ENCODE measurements around the gene ARSG. TPM values are rescaled to one million over a fixed set of nuclear protein-coding genes. Genes with fewer than 3 reads are reported as not detected.
"Not testable (repeated sequence)": the region's sequence is repeated elsewhere in the genome, so short reads cannot be mapped to it uniquely, and the experiment has no call there.

Gene ARSG
- total and polyA plus RNA-seq, 4 donors, result 0.88 to 7.1 (median 4.6) TPM

DNA sequence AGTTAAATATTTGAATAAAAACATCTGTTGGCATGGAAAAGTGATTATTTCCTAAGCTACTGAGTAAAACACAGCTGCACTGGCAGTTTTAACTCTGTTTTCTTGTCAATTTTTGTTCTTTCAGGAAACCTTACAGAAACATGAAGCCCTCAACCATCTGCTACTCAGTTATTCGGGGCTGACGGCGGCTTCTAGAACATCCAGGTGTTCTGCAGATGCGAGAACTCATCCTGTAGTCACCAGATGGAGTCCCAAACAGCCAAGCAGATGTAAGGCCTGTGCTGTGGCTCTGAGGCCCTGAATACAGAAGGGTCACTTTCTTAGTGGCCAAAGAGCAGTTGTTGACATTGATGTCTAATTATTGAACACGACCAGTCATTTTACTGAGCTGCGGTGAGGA, 15.5 kb downstream of the ARSG start:
- Histone ChIP-seq H3K4me3 (ENCODE audit: low read length in 2 of 2) (no peak overlapping the region), H3K36me3 (ENCODE audit: control insufficient read depth in 1 of 2, insufficient read depth in 2 of 2, low read length in 1 of 2) (no peaks in the 10 kb centered on the region), H3K9me3 (ENCODE audit: control insufficient read depth, low read length) (no peaks in the 10 kb centered on the region), H3K27me3 (ENCODE audit: control insufficient read depth in 1 of 2, insufficient read depth in 2 of 2, low read length in 1 of 2) (no peaks in the 10 kb centered on the region), H3K27ac (ENCODE audit: low read depth in 1 of 2, low read length in 2 of 2) (no peak overlapping the region), H3K4me1 (ENCODE audit: control insufficient read depth in 1 of 2, insufficient read depth in 2 of 2, low read length in 2 of 2) (no peaks in the 10 kb centered on the region)
- WGBS, 2 donors, result 77 to 85% methylated on average over 6 of the region's 6 CpGs
- intact Hi-C loops (cut with DNase I), result no loop called here
- DNase-seq (no peak), ATAC-seq (ENCODE audit: low FRiP score) (no peak)

DNA sequence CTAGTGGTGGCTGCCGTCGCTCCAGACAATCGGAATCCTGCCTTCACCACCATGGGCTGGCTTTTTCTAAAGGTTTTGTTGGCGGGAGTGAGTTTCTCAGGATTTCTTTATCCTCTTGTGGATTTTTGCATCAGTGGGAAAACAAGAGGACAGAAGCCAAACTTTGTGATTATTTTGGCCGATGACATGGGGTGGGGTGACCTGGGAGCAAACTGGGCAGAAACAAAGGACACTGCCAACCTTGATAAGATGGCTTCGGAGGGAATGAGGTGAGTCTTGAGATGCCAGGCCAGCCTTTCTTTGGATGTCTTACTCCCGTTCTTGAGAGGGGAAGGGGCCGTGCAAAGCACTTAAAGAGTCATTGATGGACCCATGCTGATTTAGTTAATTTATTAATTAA, 16.1 kb downstream of the ARSG start:
- Histone ChIP-seq H3K36me3 (ENCODE audit: control insufficient read depth in 1 of 2, insufficient read depth in 2 of 2, low read length in 1 of 2) (no peaks in the 10 kb centered on the region), H3K27me3 (ENCODE audit: control insufficient read depth in 1 of 2, insufficient read depth in 2 of 2, low read length in 1 of 2) (no peaks in the 10 kb centered on the region), H3K4me1 (ENCODE audit: control insufficient read depth in 1 of 2, insufficient read depth in 2 of 2, low read length in 2 of 2) (no peaks in the 10 kb centered on the region), H3K4me3 (ENCODE audit: low read length in 2 of 2) (no peak overlapping the region), H3K27ac (ENCODE audit: low read depth in 1 of 2, low read length in 2 of 2) (no peak overlapping the region), H3K9me3 (ENCODE audit: control insufficient read depth, low read length) (no peaks in the 10 kb centered on the region)
- WGBS, 2 donors, result 87% methylated on average over 8 of the region's 8 CpGs
- intact Hi-C loops (cut with DNase I), result no loop called here
- DNase-seq (no peak), ATAC-seq (ENCODE audit: low FRiP score) (no peak)

DNA sequence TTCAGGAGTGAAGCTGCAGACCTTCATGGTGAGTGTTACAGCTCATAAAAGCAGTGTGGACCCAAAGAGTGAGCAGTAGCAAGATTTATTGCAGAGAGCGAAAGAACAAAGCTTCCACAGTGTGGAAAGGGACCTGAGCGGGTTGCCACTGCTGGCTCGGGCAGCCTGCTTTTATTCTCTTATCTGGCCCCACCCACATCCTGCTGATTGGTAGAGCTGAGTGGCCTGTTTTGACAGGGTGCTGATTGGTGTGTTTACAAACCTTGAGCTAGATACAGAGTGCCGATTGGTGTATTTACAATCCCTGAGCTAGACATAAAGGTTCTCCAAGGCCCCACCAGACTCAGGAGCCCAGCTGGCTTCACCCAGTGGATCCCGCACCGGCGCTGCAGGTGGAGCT, 17.2 kb downstream of the ARSG start:
- ATAC-seq (ENCODE audit: low FRiP score); H3K36me3 ChIP-seq (ENCODE audit: control insufficient read depth in 1 of 2, insufficient read depth in 2 of 2, low read length in 1 of 2); H3K4me1 ChIP-seq (ENCODE audit: control insufficient read depth in 1 of 2, insufficient read depth in 2 of 2, low read length in 2 of 2); H3K9me3 ChIP-seq (ENCODE audit: control insufficient read depth, low read length); H3K27me3 ChIP-seq (ENCODE audit: control insufficient read depth in 1 of 2, insufficient read depth in 2 of 2, low read length in 1 of 2); DNase-seq; H3K27ac ChIP-seq (ENCODE audit: low read depth in 1 of 2, low read length in 2 of 2); H3K4me3 ChIP-seq (ENCODE audit: low read length in 2 of 2); intact Hi-C loops (cut with DNase I): not testable (repeated sequence)
- WGBS, 2 donors, result 87 to 97% methylated on average over 6 to 7 of the region's 7 CpGs

DNA sequence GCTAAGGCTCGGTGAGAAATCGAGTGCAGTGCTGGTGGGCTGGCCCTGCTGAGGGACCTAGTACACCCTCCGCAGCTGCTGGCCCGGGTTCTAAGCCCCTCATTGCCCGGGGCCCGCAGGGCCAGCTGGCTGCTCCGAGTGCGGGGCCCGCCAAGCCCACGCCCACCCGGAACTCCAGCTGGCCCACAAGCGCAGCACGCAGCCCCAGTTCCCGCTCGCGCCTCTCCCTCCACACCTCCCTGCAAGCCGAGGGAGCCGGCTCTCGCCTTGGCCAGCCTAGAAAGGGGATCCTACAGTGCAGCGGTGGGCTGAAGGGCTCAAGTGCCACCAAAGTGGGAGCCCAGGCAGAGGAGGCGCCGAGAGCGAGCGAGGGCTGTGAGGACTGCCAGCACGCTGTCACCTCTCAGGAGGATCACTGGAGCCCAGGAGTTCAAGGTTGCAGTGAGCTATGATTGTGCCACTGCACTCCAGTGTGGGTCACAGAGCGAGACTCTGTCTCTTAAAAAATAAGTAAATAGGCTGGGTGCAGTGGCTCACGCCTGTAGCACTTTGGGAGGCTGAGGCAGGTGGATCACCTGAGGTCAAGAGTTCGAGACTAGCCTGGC, 17.9 kb downstream of the ARSG start:
- 93 to 95% methylated on average over 16 to 28 of the region's 28 CpGs for WGBS, 2 donors
- H3K27me3 ChIP-seq (ENCODE audit: control insufficient read depth in 1 of 2, insufficient read depth in 2 of 2, low read length in 1 of 2); DNase-seq; H3K4me1 ChIP-seq (ENCODE audit: control insufficient read depth in 1 of 2, insufficient read depth in 2 of 2, low read length in 2 of 2); H3K36me3 ChIP-seq (ENCODE audit: control insufficient read depth in 1 of 2, insufficient read depth in 2 of 2, low read length in 1 of 2); H3K27ac ChIP-seq (ENCODE audit: low read depth in 1 of 2, low read length in 2 of 2); ATAC-seq (ENCODE audit: low FRiP score); H3K4me3 ChIP-seq (ENCODE audit: low read length in 2 of 2); H3K9me3 ChIP-seq (ENCODE audit: control insufficient read depth, low read length); intact Hi-C loops (cut with DNase I): not testable (repeated sequence)

DNA sequence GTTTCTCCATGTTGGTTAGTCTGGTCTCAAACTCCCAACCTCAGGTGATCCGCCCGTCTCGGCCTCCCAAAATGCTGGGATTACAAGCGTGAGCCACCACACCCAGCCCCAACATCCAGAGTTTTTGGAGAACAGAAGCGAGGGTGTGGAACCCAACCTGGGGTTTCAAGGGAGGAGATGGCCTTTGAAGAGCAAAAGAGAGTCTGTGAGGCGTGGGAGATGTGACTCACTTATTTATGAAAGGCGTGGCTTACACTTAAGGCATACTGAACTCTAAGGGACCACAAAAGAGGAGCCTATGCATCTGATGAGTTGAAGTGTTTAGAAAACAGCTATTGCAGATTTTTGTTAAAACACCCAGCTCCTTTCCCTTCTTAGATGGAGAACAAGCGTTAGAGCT, 18.9 kb downstream of the ARSG start:
- 94 to 95% methylated on average over 8 of the region's 8 CpGs for WGBS, 2 donors
- intact Hi-C loops (cut with DNase I), result no loop called here
- no peaks in the 10 kb centered on the region for H3K27me3 ChIP-seq (ENCODE audit: control insufficient read depth in 1 of 2, insufficient read depth in 2 of 2, low read length in 1 of 2)
- DNase-seq (no peak), ATAC-seq (ENCODE audit: low FRiP score) (no peak)
- H3K36me3 ChIP-seq (ENCODE audit: control insufficient read depth in 1 of 2, insufficient read depth in 2 of 2, low read length in 1 of 2), result no peaks in the 10 kb centered on the region
- H3K4me1 ChIP-seq (ENCODE audit: control insufficient read depth in 1 of 2, insufficient read depth in 2 of 2, low read length in 2 of 2), result no peaks in the 10 kb centered on the region
- H3K27ac ChIP-seq (ENCODE audit: low read depth in 1 of 2, low read length in 2 of 2), result no peak overlapping the region
- H3K4me3 ChIP-seq (ENCODE audit: low read length in 2 of 2), result no peak overlapping the region
- H3K9me3 ChIP-seq (ENCODE audit: control insufficient read depth, low read length), result no peaks in the 10 kb centered on the region

DNA sequence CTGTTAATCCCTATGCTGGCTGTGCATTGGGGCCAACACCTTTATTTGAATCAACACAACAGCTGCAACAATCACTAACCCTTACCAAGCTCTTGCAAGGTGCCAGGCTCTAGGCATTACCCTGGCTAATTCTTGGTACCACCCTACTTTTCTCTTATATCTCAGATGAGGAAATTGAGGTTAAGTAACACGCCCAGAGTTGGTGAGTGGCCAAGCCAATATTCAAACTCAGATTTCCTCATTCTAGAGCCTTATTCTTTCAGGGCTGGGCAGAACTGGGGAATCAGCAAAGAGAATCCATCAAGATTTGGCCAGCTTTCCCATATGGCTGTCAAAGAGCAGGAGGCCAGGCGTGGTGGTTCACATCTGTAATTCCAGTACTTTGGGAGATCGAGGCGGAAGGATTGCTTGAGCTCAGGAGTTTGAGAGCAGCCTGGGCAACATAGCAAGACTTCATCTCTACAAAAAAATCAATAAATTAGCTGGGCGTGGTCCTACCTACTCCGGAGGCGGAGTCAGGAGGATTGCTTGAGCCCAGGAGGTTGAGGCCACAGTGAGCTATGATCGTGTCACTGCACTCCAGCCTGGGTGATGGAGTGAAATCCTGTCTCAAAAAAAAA, 23.7 kb downstream of the ARSG start:
- no peaks in the 10 kb centered on the region for H3K9me3 ChIP-seq (ENCODE audit: control insufficient read depth, low read length)
- H3K4me3 ChIP-seq (ENCODE audit: low read length in 2 of 2), result no peak overlapping the region
- intact Hi-C loops (cut with DNase I), result no loop called here
- H3K36me3 ChIP-seq (ENCODE audit: control insufficient read depth in 1 of 2, insufficient read depth in 2 of 2, low read length in 1 of 2), result no peaks in the 10 kb centered on the region
- H3K27ac ChIP-seq (ENCODE audit: low read depth in 1 of 2, low read length in 2 of 2), result no peak overlapping the region
- DNase-seq, result peak in 1 of 2 donors; percentile 73
- H3K4me1 ChIP-seq (ENCODE audit: control insufficient read depth in 1 of 2, insufficient read depth in 2 of 2, low read length in 2 of 2), result no peaks in the 10 kb centered on the region
- H3K27me3 ChIP-seq (ENCODE audit: control insufficient read depth in 1 of 2, insufficient read depth in 2 of 2, low read length in 1 of 2), result no peaks in the 10 kb centered on the region
- ATAC-seq (ENCODE audit: low FRiP score), result no peak
- 93 to 94% methylated on average over 8 of the region's 8 CpGs for WGBS, 2 donors

DNA sequence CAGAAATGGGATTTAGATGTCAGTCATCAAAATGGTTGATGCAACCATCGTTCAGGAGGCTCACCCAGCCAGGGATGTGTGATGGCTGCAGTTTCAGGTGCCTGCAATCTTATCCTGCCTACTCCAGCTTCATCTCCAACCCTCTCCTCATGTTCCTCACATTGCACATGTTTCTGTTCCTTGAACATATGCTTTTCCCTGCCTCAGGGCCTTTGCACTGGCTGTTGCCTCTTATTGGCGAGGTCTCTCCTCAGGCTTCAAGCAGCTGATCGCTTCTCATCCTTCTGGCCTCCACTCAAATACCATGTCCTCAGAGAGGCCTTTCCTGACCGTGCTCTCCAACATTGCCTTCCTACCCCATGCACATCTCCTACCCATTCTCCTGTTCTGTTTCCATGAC, 24.6 kb downstream of the ARSG start:
- no peak overlapping the region for H3K27ac ChIP-seq (ENCODE audit: low read depth in 1 of 2, low read length in 2 of 2)
- no peaks in the 10 kb centered on the region for H3K9me3 ChIP-seq (ENCODE audit: control insufficient read depth, low read length)
- H3K36me3 ChIP-seq (ENCODE audit: control insufficient read depth in 1 of 2, insufficient read depth in 2 of 2, low read length in 1 of 2), result no peaks in the 10 kb centered on the region
- H3K4me1 ChIP-seq (ENCODE audit: control insufficient read depth in 1 of 2, insufficient read depth in 2 of 2, low read length in 2 of 2), result no peaks in the 10 kb centered on the region
- no peak for DNase-seq
- 95 to 100% methylated on average over 4 of the region's 4 CpGs for WGBS, 2 donors
- no peak overlapping the region for H3K4me3 ChIP-seq (ENCODE audit: low read length in 2 of 2)
- H3K27me3 ChIP-seq (ENCODE audit: control insufficient read depth in 1 of 2, insufficient read depth in 2 of 2, low read length in 1 of 2), result no peaks in the 10 kb centered on the region
- no peak for ATAC-seq (ENCODE audit: low FRiP score)
- intact Hi-C loops (cut with DNase I), result no loop called here

DNA sequence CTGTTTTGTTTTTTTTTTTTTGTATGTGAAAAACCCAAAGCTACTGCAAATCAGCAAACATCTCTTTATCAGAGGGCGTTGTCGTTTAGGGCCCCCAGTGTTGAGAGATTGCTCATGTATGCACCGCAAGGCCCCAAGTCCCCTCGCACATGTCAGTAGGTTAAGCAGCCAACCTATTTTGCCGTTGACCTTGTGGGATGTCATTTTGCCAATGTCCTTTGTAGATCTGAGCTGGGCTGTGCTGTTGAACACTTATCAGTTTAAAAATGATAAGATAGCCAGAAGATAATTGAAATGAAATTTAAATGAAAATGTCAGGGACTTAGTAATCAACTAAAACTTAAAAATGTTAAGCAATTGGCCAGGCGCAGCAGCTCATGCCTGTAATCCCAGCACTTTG, 26.2 kb downstream of the ARSG start:
- ATAC-seq (ENCODE audit: low FRiP score) (no peak), DNase-seq (no peak)
- H3K4me1 ChIP-seq (ENCODE audit: control insufficient read depth in 1 of 2, insufficient read depth in 2 of 2, low read length in 2 of 2), result no peaks in the 10 kb centered on the region
- H3K36me3 ChIP-seq (ENCODE audit: control insufficient read depth in 1 of 2, insufficient read depth in 2 of 2, low read length in 1 of 2), result no peaks in the 10 kb centered on the region
- no peaks in the 10 kb centered on the region for H3K9me3 ChIP-seq (ENCODE audit: control insufficient read depth, low read length)
- no peaks in the 10 kb centered on the region for H3K27me3 ChIP-seq (ENCODE audit: control insufficient read depth in 1 of 2, insufficient read depth in 2 of 2, low read length in 1 of 2)
- no peak overlapping the region for H3K4me3 ChIP-seq (ENCODE audit: low read length in 2 of 2)
- intact Hi-C loops (cut with DNase I), result no loop called here
- 88% methylated on average over 6 of the region's 6 CpGs for WGBS, 2 donors
- H3K27ac ChIP-seq (ENCODE audit: low read depth in 1 of 2, low read length in 2 of 2), result no peak overlapping the region
